ENCODE measurements around the gene PARK7.

Gene PARK7

GRCh38 chr1:7930645-7931445, 30.7 kb upstream of the PARK7 start:
- TF ChIP-seq POLR2AphosphoS5 (IDR thresholded peaks at IDR 0.05; ENCODE audit: low read depth, low read length) (no peak), REST (IDR thresholded peaks at IDR 0.05; ENCODE audit: insufficient read depth in 1 of 2, low read depth in 2 of 2, low read length in 2 of 2) (no peak), FOXP2 (optimal IDR thresholded peaks at IDR 0.05; ENCODE audit: borderline replicate concordance, extremely low read depth, extremely low read length, insufficient read depth) (no peak), TAF1 (IDR thresholded peaks at IDR 0.05; ENCODE audit: borderline replicate concordance, insufficient read depth, low read length) (no peak), SIN3A (IDR thresholded peaks at IDR 0.05; ENCODE audit: borderline replicate concordance, insufficient read depth, low read length) (no peak)

DNA sequence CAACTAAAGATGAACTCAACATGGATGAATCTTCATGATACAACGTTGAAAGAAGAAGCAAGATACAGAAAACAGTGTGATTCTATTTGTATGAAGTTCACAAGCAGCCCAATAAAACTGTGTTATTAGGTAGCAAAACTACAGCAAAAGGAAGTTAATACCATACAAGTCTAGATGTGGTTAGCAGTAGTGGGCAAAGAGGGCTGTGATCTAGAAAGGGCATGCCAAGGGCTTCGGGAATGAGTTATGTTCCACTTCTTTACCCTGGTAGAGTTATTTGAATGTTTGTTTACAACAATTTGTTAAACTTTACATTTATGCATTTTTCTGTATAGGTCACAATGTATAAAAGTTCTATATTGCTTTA, 30.1 kb upstream of the PARK7 start:
- no peak for TF ChIP-seq FOXP2 (optimal IDR thresholded peaks at IDR 0.05; ENCODE audit: borderline replicate concordance, extremely low read depth, extremely low read length, insufficient read depth)
- TF ChIP-seq TAF1 (IDR thresholded peaks at IDR 0.05; ENCODE audit: borderline replicate concordance, insufficient read depth, low read length) = no peak
- TF ChIP-seq POLR2AphosphoS5 (IDR thresholded peaks at IDR 0.05; ENCODE audit: low read depth, low read length) = no peak
- no peak for TF ChIP-seq REST (IDR thresholded peaks at IDR 0.05; ENCODE audit: insufficient read depth in 1 of 2, low read depth in 2 of 2, low read length in 2 of 2)
- no peak for TF ChIP-seq SIN3A (IDR thresholded peaks at IDR 0.05; ENCODE audit: borderline replicate concordance, insufficient read depth, low read length)

- TF ChIP-seq TAF1 (IDR thresholded peaks at IDR 0.05; ENCODE audit: borderline replicate concordance, insufficient read depth, low read length) (no peak), POLR2AphosphoS5 (IDR thresholded peaks at IDR 0.05; ENCODE audit: low read depth, low read length) (no peak), FOXP2 (optimal IDR thresholded peaks at IDR 0.05; ENCODE audit: borderline replicate concordance, extremely low read depth, extremely low read length, insufficient read depth) (no peak), REST (IDR thresholded peaks at IDR 0.05; ENCODE audit: insufficient read depth in 1 of 2, low read depth in 2 of 2, low read length in 2 of 2) (no peak), SIN3A (IDR thresholded peaks at IDR 0.05; ENCODE audit: borderline replicate concordance, insufficient read depth, low read length) (no peak)
Observed at GRCh38 chr1:7932524-7933138, 28.9 kb upstream of the PARK7 start.

GRCh38 chr1:7938070-7938469, 23.4 kb upstream of the PARK7 start:
- TF ChIP-seq POLR2AphosphoS5 (IDR thresholded peaks at IDR 0.05; ENCODE audit: low read depth, low read length) (no peak), SIN3A (IDR thresholded peaks at IDR 0.05; ENCODE audit: borderline replicate concordance, insufficient read depth, low read length) (no peak), TAF1 (IDR thresholded peaks at IDR 0.05; ENCODE audit: borderline replicate concordance, insufficient read depth, low read length) (no peak), FOXP2 (optimal IDR thresholded peaks at IDR 0.05; ENCODE audit: borderline replicate concordance, extremely low read depth, extremely low read length, insufficient read depth) (no peak)

- TF ChIP-seq REST (IDR thresholded peaks at IDR 0.05; ENCODE audit: insufficient read depth in 1 of 2, low read depth in 2 of 2, low read length in 2 of 2) = no peak
- TF ChIP-seq TAF1 (IDR thresholded peaks at IDR 0.05; ENCODE audit: borderline replicate concordance, insufficient read depth, low read length) = no peak
- no peak for TF ChIP-seq FOXP2 (optimal IDR thresholded peaks at IDR 0.05; ENCODE audit: borderline replicate concordance, extremely low read depth, extremely low read length, insufficient read depth)
- no peak for TF ChIP-seq SIN3A (IDR thresholded peaks at IDR 0.05; ENCODE audit: borderline replicate concordance, insufficient read depth, low read length)
- TF ChIP-seq POLR2AphosphoS5 (IDR thresholded peaks at IDR 0.05; ENCODE audit: low read depth, low read length) = no peak
Observed at GRCh38 chr1:7940034-7940433, 21.5 kb upstream of the PARK7 start.

Data from PFSK-1 (cell line).